HepG2 (cell line): ENCODE results near the gene PCDHB1. TPM values are rescaled to one million over a fixed set of nuclear protein-coding genes. Genes with fewer than 3 reads are reported as not detected.

Experiments
- CBX1 ChIP-seq: IDR thresholded peaks from one replicate; pipeline ENCODE4 v1.6.1; 2016; ENCODE audit warnings: antibody characterized with exemption, low read depth
- CC2D1A ChIP-seq: sonication (generic); formaldehyde crosslinking; IDR thresholded peaks from 2 replicates; pipeline ENCODE4 v1.8.1; 2023; ENCODE audit warnings: mild to moderate bottlenecking, missing genetic modification reagents
- ETV6 ChIP-seq: sonication (generic); formaldehyde crosslinking; conservative IDR thresholded peaks from 2 replicates; pipeline ENCODE4 v1.4.0; 2020; ENCODE audit warnings: missing genetic modification reagents
- GPN1 ChIP-seq: sonication (generic); formaldehyde crosslinking; IDR thresholded peaks from 2 replicates; pipeline ENCODE4 v1.5.1; 2020; ENCODE audit warnings: missing genetic modification reagents, borderline replicate concordance
- KLF12 ChIP-seq: sonication (generic); formaldehyde crosslinking; IDR thresholded peaks from 2 replicates; pipeline ENCODE4 v1.4.0; 2020; ENCODE audit warnings: missing genetic modification reagents, borderline replicate concordance
- MAFF ChIP-seq: IDR thresholded peaks from 2 replicates; pipeline ENCODE4 v1.6.1; 2011; ENCODE audit warnings: low read depth, low read length, improper control_type of control experiment
- MEIS2 ChIP-seq: sonication (generic); formaldehyde crosslinking; IDR thresholded peaks from 2 replicates; pipeline ENCODE4 v1.9.0; 2021; ENCODE audit warnings: mild to moderate bottlenecking, missing genetic modification reagents
- MIER3 ChIP-seq: IDR thresholded peaks from 2 replicates; pipeline ENCODE4 v1.6.1; 2016; ENCODE audit warnings: missing compliant biosample characterization, borderline replicate concordance
- MYC ChIP-seq: sonication (generic); formaldehyde crosslinking; IDR thresholded peaks from 2 replicates; pipeline ENCODE4 v1.9.0; 2021; ENCODE audit warnings: missing genetic modification reagents, borderline replicate concordance
- ONECUT2 ChIP-seq: sonication (generic); formaldehyde crosslinking; IDR thresholded peaks from 2 replicates; pipeline ENCODE4 v1.4.0; 2020; ENCODE audit warnings: missing genetic modification reagents
- POLR2AphosphoS5 ChIP-seq: IDR thresholded peaks from 2 replicates; pipeline ENCODE4 v1.6.1; 2012; ENCODE audit warnings: low read depth, low read length
- SALL1 ChIP-seq: sonication (generic); formaldehyde crosslinking; IDR thresholded peaks from 2 replicates; pipeline ENCODE4 v1.8.0; 2022; ENCODE audit warnings: mild to moderate bottlenecking, missing genetic modification reagents
- SIN3A ChIP-seq: IDR thresholded peaks from 2 replicates; pipeline ENCODE4 v1.6.1; 2011; ENCODE audit warnings: low read depth, mild to moderate bottlenecking, control low read depth, low read length, borderline replicate concordance
- SP5 ChIP-seq: IDR thresholded peaks from 2 replicates; pipeline ENCODE4 v1.6.1; 2016; ENCODE audit warnings: low read depth, borderline replicate concordance
- ZBED4 ChIP-seq: sonication (generic); formaldehyde crosslinking; IDR thresholded peaks from 2 replicates; pipeline ENCODE4 v1.4.0; 2020; ENCODE audit warnings: missing genetic modification reagents, borderline replicate concordance
- ZBTB20 ChIP-seq: sonication (generic); formaldehyde crosslinking; IDR thresholded peaks from 2 replicates; pipeline ENCODE4 v1.8.1; 2023; ENCODE audit warnings: missing genetic modification reagents, low read depth, mild to moderate bottlenecking, borderline replicate concordance
- ZNF143 ChIP-seq: sonication (generic); formaldehyde crosslinking; IDR thresholded peaks from 2 replicates; pipeline ENCODE4 v1.4.0; 2020; ENCODE audit warnings: missing genetic modification reagents
- ZNF232 ChIP-seq: sonication (generic); formaldehyde crosslinking; IDR thresholded peaks from 2 replicates; pipeline ENCODE4 v1.4.0; 2020; ENCODE audit warnings: missing genetic modification reagents, borderline replicate concordance
- ZNF234 ChIP-seq: sonication (generic); formaldehyde crosslinking; conservative IDR thresholded peaks from 2 replicates; pipeline ENCODE4 v1.5.1; 2020; ENCODE audit warnings: mild to moderate bottlenecking, missing genetic modification reagents
- ZNF556 ChIP-seq: sonication (generic); formaldehyde crosslinking; IDR thresholded peaks from 2 replicates; pipeline ENCODE4 v1.4.0; 2020; ENCODE audit warnings: mild to moderate bottlenecking, missing genetic modification reagents, borderline replicate concordance
- ZNF557 ChIP-seq: sonication (generic); formaldehyde crosslinking; IDR thresholded peaks from 2 replicates; pipeline ENCODE4 v1.4.0; 2020; ENCODE audit warnings: missing genetic modification reagents
- ZNF766 ChIP-seq: sonication (generic); formaldehyde crosslinking; IDR thresholded peaks from 2 replicates; pipeline ENCODE4 v1.5.0; 2020; ENCODE audit warnings: missing genetic modification reagents, borderline replicate concordance
- ZNF776 ChIP-seq: sonication (generic); formaldehyde crosslinking; IDR thresholded peaks from 2 replicates; pipeline ENCODE4 v1.4.0; 2020; ENCODE audit warnings: mild to moderate bottlenecking, missing genetic modification reagents
- ZSCAN25 ChIP-seq: sonication (generic); formaldehyde crosslinking; IDR thresholded peaks from 2 replicates; pipeline ENCODE4 v1.8.0; 2022; ENCODE audit warnings: mild to moderate bottlenecking, missing genetic modification reagents
- polyA plus RNA-seq, 8 experiments: library from polyadenylated mRNA; depleted of rRNA in 3 of 8; stranded (reverse) in 7 of 8; unstranded in 1 of 8; fragments of >200 nt; fragmentation: Illumina TruSeq in 4 of 8; extraction: Trizol in 4 of 8; gene quantifications; 2 replicates each; pipeline versions ENCODE4 v1.2.1 to v1.2.3, GENCODE V29; 2011 to 2016; ENCODE audit warnings: low read depth in 4 of 8, missing spikeins in 1 of 8, mixed read lengths in 1 of 8; ENCODE audit not compliant: insufficient read depth in 1 of 8
- total RNA-seq, 5 experiments: library from RNA; depleted of rRNA; stranded (reverse); fragments of >200 nt; fragmentation: Illumina TruSeq; extraction: Trizol; gene quantifications; 2 replicates each; pipeline ENCODE4 v1.2.3, GENCODE V29; 2016; ENCODE audit warnings: low read depth in 1 of 5
- TF ChIP-seq, protein P1 (sequence below): sonication (generic); formaldehyde crosslinking; IDR thresholded peaks from 2 replicates; pipeline ENCODE4 v1.8.0; 2022; ENCODE audit warnings: mild to moderate bottlenecking, missing genetic modification reagents, borderline replicate concordance
- TF ChIP-seq, protein P2 (sequence below): sonication (generic); formaldehyde crosslinking; IDR thresholded peaks from 2 replicates; pipeline ENCODE4 v1.4.0; 2020; ENCODE audit warnings: missing genetic modification reagents

Gene PCDHB1
- total and polyA plus RNA-seq, 2 of the 13 experiments (the other 11 are each of a cell fraction or from before 2014, with no cell fraction given): not detected

- peak; percentile 85 for TF ChIP-seq SALL1 (CRISPR knock-in tag)
- TF ChIP-seq SIN3A: peak; percentile 55; the same call in 1 of the 2 replicates
- TF ChIP-seq KLF12: 0 out of 2 replicates have a peak, but pooled peaks have one; percentile 68
- TF ChIP-seq POLR2AphosphoS5: no peak
- TF ChIP-seq CC2D1A (CRISPR knock-in tag): no peak
- 0 out of 2 replicates have a peak, but pooled peaks have one; percentile 12 for TF ChIP-seq SP5 (CRISPR knock-in tag)
- TF ChIP-seq, protein P1, sequence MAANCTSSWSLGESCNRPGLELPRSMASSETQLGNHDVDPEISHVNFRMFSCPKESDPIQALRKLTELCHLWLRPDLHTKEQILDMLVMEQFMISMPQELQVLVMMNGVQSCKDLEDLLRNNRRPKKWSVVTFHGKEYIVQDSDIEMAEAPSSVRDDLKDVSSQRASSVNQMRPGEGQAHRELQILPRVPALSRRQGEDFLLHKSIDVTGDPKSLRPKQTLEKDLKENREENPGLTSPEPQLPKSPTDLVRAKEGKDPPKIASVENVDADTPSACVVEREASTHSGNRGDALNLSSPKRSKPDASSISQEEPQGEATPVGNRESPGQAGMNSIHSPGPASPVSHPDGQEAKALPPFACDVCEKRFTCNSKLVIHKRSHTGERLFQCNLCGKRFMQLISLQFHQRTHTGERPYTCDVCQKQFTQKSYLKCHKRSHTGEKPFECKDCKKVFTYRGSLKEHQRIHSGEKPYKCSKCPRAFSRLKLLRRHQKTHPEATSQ (CRISPR knock-in tag): peak; percentile 53; the same call in 1 of the 2 replicates
- no peak for TF ChIP-seq GPN1
- TF ChIP-seq ZBTB20: no peak
- TF ChIP-seq, protein P2, sequence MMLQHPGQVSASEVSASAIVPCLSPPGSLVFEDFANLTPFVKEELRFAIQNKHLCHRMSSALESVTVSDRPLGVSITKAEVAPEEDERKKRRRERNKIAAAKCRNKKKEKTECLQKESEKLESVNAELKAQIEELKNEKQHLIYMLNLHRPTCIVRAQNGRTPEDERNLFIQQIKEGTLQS: peak; percentile 45; the same call in 1 of the 2 replicates
- no peak for TF ChIP-seq ZNF143
- TF ChIP-seq ZNF766 (CRISPR knock-in tag): 0 out of 2 replicates have a peak, but pooled peaks have one; percentile 48
- TF ChIP-seq ZBED4 (CRISPR knock-in tag): peak; percentile 40; the same call in 1 of the 2 replicates
- TF ChIP-seq MYC (CRISPR knock-in tag): peak; percentile 27; the same call in 1 of the 2 replicates
- TF ChIP-seq ZNF234 (CRISPR knock-in tag): no peak
- TF ChIP-seq ZNF232: peak; percentile 77; the same call in 1 of the 2 replicates
- 0 out of 2 replicates have a peak, but pooled peaks have one; percentile 33 for TF ChIP-seq MIER3 (CRISPR knock-in tag)
- 0 out of 2 replicates have a peak, but pooled peaks have one; percentile 53 for TF ChIP-seq MEIS2 (CRISPR knock-in tag)
- TF ChIP-seq ONECUT2 (CRISPR knock-in tag): 0 out of 2 replicates have a peak, but pooled peaks have one; percentile 31
- TF ChIP-seq ZSCAN25 (CRISPR knock-in tag): 0 out of 2 replicates have a peak, but pooled peaks have one; percentile 22
- no peak for TF ChIP-seq ZNF776 (CRISPR knock-in tag)
- TF ChIP-seq ZNF557 (CRISPR knock-in tag): no peak
- no peak for TF ChIP-seq ZNF556
- TF ChIP-seq MAFF: no peak
- peak; percentile 73; the same call in 1 of the 2 replicates for TF ChIP-seq ETV6 (CRISPR knock-in tag)
- TF ChIP-seq CBX1: peak; percentile 90
Observed at GRCh38 chr5:141040771-141041426, 10.3 kb upstream of the PCDHB1 start (continued).
